ENCODE data around the gene TPSD1. TPM values are rescaled to one million over a fixed set of nuclear protein-coding genes. Genes with fewer than 3 reads are reported as not detected.
"Not testable (repeated sequence)": the region's sequence is repeated elsewhere in the genome, so short reads cannot be mapped to it uniquely, and the experiment has no call there.

TPSD1 gene
- total RNA-seq, 1 experiment from 2014 or later = 0.26 TPM

GRCh38 chr16:1232049-1232748 lies 23.7 kb upstream of the TPSD1 start:
- H3K4me1 ChIP-seq (ENCODE audit: control insufficient read depth, insufficient read depth, low read length); BruUV-seq (replicated peaks); H3K36me3 ChIP-seq (ENCODE audit: control insufficient read depth, insufficient read depth, low read length); intact Hi-C loops (cut with micrococcal nuclease; ENCODE audit: unreplicated experiment); DNase-seq (ENCODE audit: low read depth, low spot score); H3K27ac ChIP-seq (ENCODE audit: low read length); H3K9me3 ChIP-seq (ENCODE audit: control insufficient read depth, insufficient read depth, low read depth, low read length); H3K27me3 ChIP-seq (ENCODE audit: control insufficient read depth, insufficient read depth, low read length); in situ Hi-C loops (cut with HindIII; ENCODE audit: low pct_unique_long_range_greater_than_20kb, low sequenced_read_pairs); CTCF ChIA-PET; POLR2A ChIA-PET: not testable (repeated sequence)
- 0 out of 4 replicates have a peak overlapping the region, but pooled peaks of 1 of the 2 experiments have one; percentile 20 for H3K4me3 ChIP-seq (ENCODE audit: low read depth in 2 of 2, low read length in 2 of 2)
- peak; percentile 92 for ATAC-seq

GRCh38 chr16:1236659-1237058 lies 19.2 kb upstream of the TPSD1 start:
- POLR2A ChIA-PET; H3K4me1 ChIP-seq (ENCODE audit: control insufficient read depth, insufficient read depth, low read length); H3K27ac ChIP-seq (ENCODE audit: low read length); DNase-seq (ENCODE audit: low read depth, low spot score); H3K4me3 ChIP-seq (ENCODE audit: low read depth in 2 of 2, low read length in 2 of 2); in situ Hi-C loops (cut with HindIII; ENCODE audit: low pct_unique_long_range_greater_than_20kb, low sequenced_read_pairs); H3K9me3 ChIP-seq (ENCODE audit: control insufficient read depth, insufficient read depth, low read depth, low read length); BruUV-seq (replicated peaks); H3K27me3 ChIP-seq (ENCODE audit: control insufficient read depth, insufficient read depth, low read length); H3K36me3 ChIP-seq (ENCODE audit: control insufficient read depth, insufficient read depth, low read length); CTCF ChIA-PET; intact Hi-C loops (cut with micrococcal nuclease; ENCODE audit: unreplicated experiment): not testable (repeated sequence)
- peak; percentile 51; the same call in 1 of the 2 replicates for ATAC-seq

GRCh38 chr16:1237990-1238389 lies 17.9 kb upstream of the TPSD1 start:
- no peak for TF ChIP-seq CTCF (IDR thresholded peaks at IDR 0.05)
- no peak for TF ChIP-seq REST (IDR thresholded peaks at IDR 0.05; ENCODE audit: insufficient read depth in 1 of 2, low read depth in 2 of 2, low read length in 1 of 2)
- no peak for TF ChIP-seq SIN3A (IDR thresholded peaks at IDR 0.05; ENCODE audit: borderline replicate concordance, insufficient read depth, low read depth, low read length)
- TF ChIP-seq TCF7L2 (IDR thresholded peaks at IDR 0.05; ENCODE audit: low read depth, low read length) = no peak
- TF ChIP-seq POLR2AphosphoS5 (IDR thresholded peaks at IDR 0.05; ENCODE audit: low read depth, low read length) = no peak
- ATAC-seq = no peak
- ChIA-PET POLR2A (no interaction called here), CTCF (interaction anchor here (0.6 kb wide), 1 partner anchor 75 kb away, joined by 6 read pairs; no protein-coding TSS in a partner anchor)
- H3K9me3 ChIP-seq (ENCODE audit: control insufficient read depth, insufficient read depth, low read depth, low read length) = no peaks in the 10 kb centered on the region
- no TSS peak for BruUV-seq (replicated peaks)
- H3K4me3 ChIP-seq (ENCODE audit: low read depth in 2 of 2, low read length in 2 of 2) = no peak overlapping the region
- in situ Hi-C loops (cut with HindIII; ENCODE audit: low pct_unique_long_range_greater_than_20kb, low sequenced_read_pairs) = no loop called here
- H3K4me1 ChIP-seq (ENCODE audit: control insufficient read depth, insufficient read depth, low read length) = no peaks in the 10 kb centered on the region; the same call in 1 of the 2 replicates
- no peaks in the 10 kb centered on the region for H3K36me3 ChIP-seq (ENCODE audit: control insufficient read depth, insufficient read depth, low read length)
- H3K27ac ChIP-seq (ENCODE audit: low read length) = no peak overlapping the region
- intact Hi-C loops (cut with micrococcal nuclease; ENCODE audit: unreplicated experiment) = no loop called here
- no peaks in the 10 kb centered on the region for H3K27me3 ChIP-seq (ENCODE audit: control insufficient read depth, insufficient read depth, low read length)
- no peak for DNase-seq (ENCODE audit: low read depth, low spot score)

GRCh38 chr16:1238909-1239308 lies 17.0 kb upstream of the TPSD1 start:
- intact Hi-C loops (cut with micrococcal nuclease; ENCODE audit: unreplicated experiment); CTCF ChIA-PET; in situ Hi-C loops (cut with HindIII; ENCODE audit: low pct_unique_long_range_greater_than_20kb, low sequenced_read_pairs); DNase-seq (ENCODE audit: low read depth, low spot score); H3K9me3 ChIP-seq (ENCODE audit: control insufficient read depth, insufficient read depth, low read depth, low read length); H3K27me3 ChIP-seq (ENCODE audit: control insufficient read depth, insufficient read depth, low read length); BruUV-seq (replicated peaks); H3K27ac ChIP-seq (ENCODE audit: low read length); H3K4me3 ChIP-seq (ENCODE audit: low read depth in 2 of 2, low read length in 2 of 2); H3K4me1 ChIP-seq (ENCODE audit: control insufficient read depth, insufficient read depth, low read length); H3K36me3 ChIP-seq (ENCODE audit: control insufficient read depth, insufficient read depth, low read length): not testable (repeated sequence)
- peak; percentile 66 for ATAC-seq
- POLR2A ChIA-PET = interaction anchor here (0.6 kb wide), 1 partner anchor 135 kb away, joined by 4 read pairs; no protein-coding TSS in a partner anchor

GRCh38 chr16:1239575-1239974 lies 16.3 kb upstream of the TPSD1 start:
- H3K4me3 ChIP-seq (ENCODE audit: low read depth in 2 of 2, low read length in 2 of 2); H3K9me3 ChIP-seq (ENCODE audit: control insufficient read depth, insufficient read depth, low read depth, low read length); ATAC-seq; H3K4me1 ChIP-seq (ENCODE audit: control insufficient read depth, insufficient read depth, low read length); H3K27me3 ChIP-seq (ENCODE audit: control insufficient read depth, insufficient read depth, low read length); BruUV-seq (replicated peaks); DNase-seq (ENCODE audit: low read depth, low spot score); intact Hi-C loops (cut with micrococcal nuclease; ENCODE audit: unreplicated experiment); in situ Hi-C loops (cut with HindIII; ENCODE audit: low pct_unique_long_range_greater_than_20kb, low sequenced_read_pairs); H3K36me3 ChIP-seq (ENCODE audit: control insufficient read depth, insufficient read depth, low read length); H3K27ac ChIP-seq (ENCODE audit: low read length): not testable (repeated sequence)
- ChIA-PET CTCF (interaction anchor here (0.6 kb wide), 1 partner anchor 61 kb away, joined by 3 read pairs; no protein-coding TSS in a partner anchor), POLR2A (interaction anchor here (0.7 kb wide), 1 partner anchor 19 kb away, joined by 3 read pairs; no protein-coding TSS in a partner anchor)

Data from Panc1 (cell line).